H54 (cell line): Measurements from ENCODE around the gene TMEM181.

Source experiments
- DNase-seq: peaks from one replicate; pipeline ENCODE4 v3.0.0; 2011; ENCODE audit warnings: low spot score, mixed read lengths; ENCODE audit not compliant: insufficient read length
- FAIRE-seq: peaks from 3 replicates; lab custom pipeline; 2011; peaks lifted over from hg19 to GRCh38; lab: Jason Lieb, UNC
- POLR2A ChIP-seq: IDR thresholded peaks from 2 replicates; pipeline ENCODE4 v1.6.1; 2011; ENCODE audit warnings: low read depth, mild to moderate bottlenecking, low read length

TMEM181 gene

GRCh38 chr6:158621694-158622544, 62.0 kb downstream of the TMEM181 start:
- no peak for FAIRE-seq
- DNase-seq: no peak
- TF ChIP-seq POLR2A: no peak

GRCh38 chr6:158622545-158623190, 62.8 kb downstream of the TMEM181 start:
- FAIRE-seq: no peak
- no peak for TF ChIP-seq POLR2A
- no peak for DNase-seq

GRCh38 chr6:158624684-158625682, 65.1 kb downstream of the TMEM181 start:
- FAIRE-seq: no peak
- no peak for DNase-seq
- TF ChIP-seq POLR2A: no peak

- FAIRE-seq: no peak
- no peak for TF ChIP-seq POLR2A
Measured at GRCh38 chr6:158625881-158626305, 66.0 kb downstream of the TMEM181 start.

GRCh38 chr6:158626360-158627167, 66.7 kb downstream of the TMEM181 start:
- FAIRE-seq (no peak), DNase-seq (no peak)
- no peak for TF ChIP-seq POLR2A

More at GRCh38 chr6:158625881-158626305, 66.0 kb downstream of the TMEM181 start:
- no peak for DNase-seq

GRCh38 chr6:158627168-158627939, 67.5 kb downstream of the TMEM181 start:
- FAIRE-seq: no peak
- no peak for TF ChIP-seq POLR2A
- DNase-seq: no peak

- no peak for FAIRE-seq
- no peak for TF ChIP-seq POLR2A
- DNase-seq: no peak
Measured at GRCh38 chr6:158627940-158628211, 68.0 kb downstream of the TMEM181 start.

- no peak for TF ChIP-seq POLR2A
- FAIRE-seq (no peak), DNase-seq (no peak)
Measured at GRCh38 chr6:158628542-158628941, 68.7 kb downstream of the TMEM181 start.

GRCh38 chr6:158629367-158630221, 69.7 kb downstream of the TMEM181 start:
- DNase-seq (no peak), FAIRE-seq (no peak)
- TF ChIP-seq POLR2A: no peak

- FAIRE-seq (no peak), DNase-seq (no peak)
- TF ChIP-seq POLR2A: no peak
Measured at GRCh38 chr6:158630938-158631616, 71.2 kb downstream of the TMEM181 start.
